Loucy (cell line): Measurements from ENCODE around the gene CNMD.

ENCODE experiments used
- CTCF ChIP-seq: fragments of 200-600 bp; sonication (generic); conservative IDR thresholded peaks from 2 replicates; pipeline ENCODE4 v1.5.1; 2014; ENCODE audit warnings: mild to moderate bottlenecking, antibody characterized with exemption, low read length
- EZH2phosphoT487 ChIP-seq: fragments of 200-600 bp; IDR thresholded peaks from 2 replicates; pipeline ENCODE4 v1.6.1; 2018; ENCODE audit warnings: antibody characterized with exemption, mild to moderate bottlenecking, moderate library complexity, borderline replicate concordance

DNA sequence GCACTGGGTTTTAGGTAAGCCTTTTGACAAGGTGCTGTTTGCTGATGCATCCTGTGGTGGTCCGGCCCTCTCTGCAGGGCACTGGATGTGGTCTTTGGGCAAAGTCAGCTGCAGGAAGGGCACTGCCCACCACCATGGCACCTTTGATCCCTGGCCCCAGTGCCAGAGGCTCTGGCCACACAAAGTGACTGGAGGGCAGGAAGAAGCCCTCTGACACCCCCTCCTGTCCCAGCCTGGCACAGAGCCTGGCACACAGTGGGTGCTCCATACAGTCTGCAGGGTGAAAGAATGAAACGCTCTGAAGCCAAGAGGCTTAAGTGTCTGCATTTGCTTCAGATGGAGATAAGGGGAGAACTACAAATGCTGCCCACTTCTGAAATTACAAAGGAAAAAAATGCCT, 47.6 kb upstream of the CNMD start:
- TF ChIP-seq CTCF: no peak
- TF ChIP-seq EZH2phosphoT487: no peak
